CD4-positive, alpha-beta T cell treated with Interleukin-1 beta for 1 hour (primary cell): ENCODE results near the gene FOXD3.

ENCODE experiments used
- DNase-seq, 2 donors: peaks; one replicate each; pipeline ENCODE4 v3.0.0-alpha.2; 2020 to 2022

The FOXD3 gene

GRCh38 chr1:63362578-63362977 lies 40.2 kb downstream of the FOXD3 start:
- no peak for DNase-seq

DNA sequence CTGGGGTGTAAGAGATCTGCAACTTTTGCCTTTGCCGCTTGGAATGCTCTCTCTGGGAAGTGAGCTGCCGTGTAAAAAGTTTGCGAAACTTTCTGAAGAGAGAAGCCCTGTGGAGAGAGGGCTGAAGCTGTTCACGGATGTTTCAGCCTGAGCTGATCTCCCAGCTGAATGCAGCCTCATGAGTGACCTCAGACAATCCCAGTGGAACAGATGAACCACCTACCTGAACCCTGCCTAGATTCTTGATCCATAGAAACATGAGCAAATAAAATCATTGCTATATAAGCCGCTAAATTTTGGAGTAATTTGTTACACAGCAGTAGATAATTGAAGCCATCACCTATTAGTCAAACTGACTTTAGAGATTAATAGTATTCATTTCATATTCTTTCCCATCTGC lies 40.6 kb downstream of the FOXD3 start:
- DNase-seq, result no peak

GRCh38 chr1:63366908-63367214 lies 44.5 kb downstream of the FOXD3 start:
- no peak for DNase-seq

DNA sequence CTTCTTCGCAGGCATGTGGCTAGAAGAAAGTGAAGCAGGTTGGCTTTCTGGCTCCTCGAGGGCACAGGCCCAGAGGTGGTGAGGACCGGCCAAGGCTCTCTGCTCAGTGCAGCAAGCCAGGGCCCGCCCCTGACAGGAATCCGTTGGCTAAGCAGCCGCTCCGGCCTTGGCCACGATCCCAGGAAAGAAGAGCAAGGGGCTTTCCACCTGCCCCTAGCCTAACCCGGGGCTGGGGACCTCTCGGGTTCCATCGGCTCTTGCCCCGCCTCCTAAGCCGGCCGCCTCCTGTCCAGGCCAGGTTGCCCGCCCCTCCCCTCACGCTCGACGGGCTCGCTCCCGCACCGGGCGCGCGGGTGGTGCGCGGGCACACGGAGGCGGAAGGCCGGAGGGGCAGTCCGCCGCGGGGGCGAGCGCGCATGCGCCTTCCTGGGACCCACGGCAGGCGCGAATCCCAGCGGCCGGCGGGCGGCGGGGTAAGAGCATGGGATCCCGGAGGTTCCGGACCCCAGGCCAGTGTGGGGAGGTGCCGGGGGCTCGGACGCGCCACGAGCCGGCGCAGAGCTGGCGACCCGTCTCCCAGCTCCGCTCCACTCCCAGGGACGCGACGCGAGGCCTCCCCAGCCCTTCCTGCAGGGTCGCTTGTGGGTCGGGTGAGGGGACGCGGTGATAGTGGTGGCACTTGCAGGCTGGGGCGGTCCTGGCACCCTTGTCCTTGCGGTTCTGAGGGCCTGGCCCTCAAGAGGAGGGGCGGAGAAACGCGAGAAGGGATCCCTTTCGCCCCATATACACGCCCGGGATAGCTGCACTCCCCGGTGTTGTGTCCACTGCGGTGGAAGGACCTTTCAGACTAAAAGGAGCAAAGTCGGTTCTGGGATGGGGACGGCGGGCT lies 45.1 kb downstream of the FOXD3 start, which contains the start of gene ALG6:
Gene ALG6 (plus strand): TSS at position 413 of the 889 bp plus-strand sequence. CDS start 3,351 bp downstream, outside the sequence.
- DNase-seq, result peak; percentile 92 to 93

DNA sequence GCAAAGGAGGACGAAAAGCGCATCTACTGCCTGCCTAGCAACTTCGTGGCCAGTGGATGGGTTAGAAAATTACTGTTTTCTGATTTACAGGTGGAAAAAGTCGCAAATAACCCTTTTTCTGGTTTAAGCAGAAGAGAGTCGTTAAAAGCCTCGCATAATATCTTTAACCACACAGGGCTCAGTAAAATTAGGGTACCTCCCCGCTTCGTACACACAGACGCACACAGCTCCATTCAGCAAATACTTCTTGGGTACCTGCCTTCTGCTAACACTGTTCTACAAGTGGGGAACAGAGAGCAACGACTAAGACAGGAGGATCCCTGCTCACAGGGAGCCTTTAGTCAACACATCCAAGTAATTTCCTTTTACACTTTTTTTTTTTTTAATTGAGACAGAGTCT lies 45.8 kb downstream of the FOXD3 start:
- peak in 1 of 2 donors; percentile 2 for DNase-seq
